Stimulated activated CD4-positive, alpha-beta T cell treated with anti-CD3 and anti-CD28 coated beads, Interleukin-2, amount 100 ng/mL, for 48 hours (primary cell): ENCODE results near the gene RBP5.
A peak's percentile ranks its signal among the peaks of the same experiment; 100 is the strongest.

ENCODE experiments used
- DNase-seq, 2 donors: peaks; one replicate each; pipeline ENCODE4 v3.0.0-alpha.2; 2020

Gene RBP5

DNA sequence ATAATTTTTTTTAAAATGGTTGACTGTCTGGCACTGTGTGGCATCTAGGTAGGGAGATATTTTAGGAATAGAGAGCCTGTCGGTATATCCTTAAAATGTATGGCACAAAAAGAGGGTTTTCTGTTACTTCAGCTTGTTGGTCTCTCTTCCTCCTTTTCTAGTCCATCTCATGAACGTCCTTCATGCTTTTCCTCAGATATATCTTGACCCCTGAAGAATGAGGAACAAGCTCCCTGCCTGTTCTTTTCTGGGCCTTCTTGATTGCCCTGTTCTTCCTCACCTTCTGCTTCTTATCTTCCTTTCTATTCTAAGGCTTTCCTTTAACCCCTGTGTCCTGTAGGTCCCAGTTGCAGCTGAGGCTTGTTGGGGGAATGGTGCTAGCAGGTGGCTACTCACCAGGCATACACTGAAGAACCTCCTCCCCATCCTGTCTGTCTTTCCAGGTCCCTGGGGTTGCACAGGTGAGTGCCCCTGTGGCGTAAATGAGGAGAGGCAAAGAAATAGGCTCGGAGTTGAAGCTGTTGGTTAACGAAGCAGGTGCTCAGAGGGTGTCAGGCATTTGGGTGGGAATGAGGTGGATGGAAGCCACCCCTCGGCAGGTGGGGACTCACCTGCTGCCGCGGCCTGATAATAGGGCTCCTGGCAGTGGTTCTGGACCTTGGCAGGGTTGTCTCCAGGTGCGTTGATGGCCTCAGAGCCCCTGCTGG lies 29.2 kb downstream of the RBP5 start:
- DNase-seq = no peak

DNA sequence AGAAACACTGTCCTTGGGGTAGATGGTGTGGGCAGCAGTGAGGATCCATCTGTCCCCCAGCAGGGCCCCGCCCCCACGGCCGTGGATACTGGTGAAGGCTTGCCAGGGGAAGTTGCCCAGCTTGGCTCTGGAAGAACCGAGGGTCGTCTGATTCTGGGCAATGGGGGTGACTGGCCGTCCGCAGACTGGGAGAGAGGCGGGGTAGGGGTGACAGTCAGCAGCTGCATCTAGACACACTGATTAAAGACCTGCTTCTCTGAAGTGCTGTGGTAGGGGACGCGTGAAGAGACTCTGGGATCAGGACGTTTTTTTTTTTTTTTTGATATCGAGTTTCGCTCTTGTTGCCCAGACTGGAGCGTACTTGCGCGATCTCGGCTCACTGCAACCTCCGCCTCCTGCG lies 31.7 kb downstream of the RBP5 start:
- no peak for DNase-seq

- no peak for DNase-seq
Measured at GRCh38 chr12:7096006-7096932, 32.4 kb downstream of the RBP5 start.

GRCh38 chr12:7093892-7094291 lies 34.8 kb downstream of the RBP5 start:
- no peak for DNase-seq

DNA sequence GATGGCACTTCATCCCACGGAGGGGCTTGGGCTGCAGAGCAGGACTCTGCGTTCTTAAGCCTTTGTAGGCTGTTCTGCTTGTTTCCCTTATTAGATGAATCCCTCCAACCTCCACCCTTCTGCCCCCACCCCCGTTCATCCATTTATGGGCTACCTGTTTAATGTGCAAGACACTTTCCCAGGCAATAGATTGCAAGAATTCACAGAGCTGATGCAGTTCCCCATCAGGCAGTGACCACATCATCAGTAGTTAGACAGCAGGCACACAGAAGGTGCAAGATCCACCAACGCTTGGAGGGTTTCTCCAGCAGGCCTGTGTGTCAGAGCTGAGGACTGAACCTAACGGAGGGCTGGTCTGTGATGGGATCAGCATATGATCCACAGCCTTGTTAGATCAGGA lies 35.2 kb downstream of the RBP5 start:
- no peak for DNase-seq

GRCh38 chr12:7092986-7093460 lies 35.7 kb downstream of the RBP5 start:
- DNase-seq = no peak

DNA sequence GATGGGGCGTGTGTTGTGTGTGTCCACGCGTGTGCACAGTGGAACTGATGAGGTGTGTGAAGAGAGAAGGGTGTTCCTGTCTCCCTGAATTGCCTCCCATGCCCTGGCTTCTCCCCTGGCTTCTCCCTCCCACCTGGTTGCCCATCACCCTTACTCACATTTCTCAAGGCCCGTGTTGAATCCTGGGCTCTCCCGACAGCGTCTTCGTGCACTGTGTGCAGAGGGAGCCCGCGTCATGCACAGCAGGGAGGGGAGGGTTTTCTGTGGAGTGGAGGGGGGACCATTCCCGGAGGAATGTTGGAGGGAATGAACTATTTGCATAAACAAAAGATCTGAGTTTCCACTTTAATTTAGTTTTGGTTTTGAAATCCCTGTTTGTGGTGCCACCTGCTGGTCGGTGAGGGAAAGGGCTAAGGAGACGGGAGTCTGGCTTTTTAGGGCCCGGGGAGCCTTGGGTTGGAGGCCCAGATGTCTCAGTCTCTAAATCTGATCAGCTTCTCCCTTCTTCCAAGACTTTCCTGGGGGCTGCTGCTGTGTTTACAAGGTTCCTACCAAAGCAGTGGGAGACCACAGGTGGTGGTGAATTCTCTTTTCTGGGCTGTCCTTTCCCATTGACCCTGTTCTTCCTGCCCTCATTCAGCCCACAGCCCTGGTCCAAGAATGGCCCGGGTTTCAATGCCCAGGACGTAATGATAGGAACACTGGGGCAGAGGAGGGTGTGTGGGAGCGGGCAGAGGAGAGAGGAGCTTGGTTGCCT lies 36.3 kb downstream of the RBP5 start, which contains the start of gene C1R:
TSS of gene C1R (minus strand) at position 217 of the 757 bp plus-strand sequence. CDS start at position 160, 57 bp downstream.
- peak; percentile 65 to 71 for DNase-seq

DNA sequence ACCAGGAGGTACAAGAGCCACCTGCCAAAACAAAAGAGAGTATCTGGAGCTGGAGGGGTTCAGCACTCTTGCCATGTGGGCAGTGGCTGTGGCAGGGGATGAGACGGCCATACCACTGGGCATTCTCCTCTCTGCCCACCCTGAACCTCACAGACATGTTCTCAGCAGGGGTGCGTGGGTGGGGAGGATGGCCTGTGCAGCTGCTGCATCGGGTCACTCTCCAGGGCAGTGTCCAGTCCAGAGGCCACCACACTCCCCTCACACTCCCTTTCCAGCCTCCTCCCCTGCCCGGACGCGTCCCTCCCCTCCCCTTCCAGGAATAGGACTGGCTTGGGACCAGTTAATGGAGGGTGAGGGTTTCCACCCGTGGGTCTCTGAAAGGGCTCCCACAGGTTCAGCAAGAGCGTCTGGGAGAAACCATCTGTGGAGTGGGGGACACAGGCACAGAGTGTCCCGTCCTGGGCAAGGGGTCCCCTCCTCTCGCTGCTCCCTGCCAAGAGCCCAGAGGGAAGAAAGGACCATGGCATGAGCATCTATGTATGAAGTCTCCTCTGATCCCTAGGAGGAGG lies 36.9 kb downstream of the RBP5 start:
- DNase-seq = no peak

DNA sequence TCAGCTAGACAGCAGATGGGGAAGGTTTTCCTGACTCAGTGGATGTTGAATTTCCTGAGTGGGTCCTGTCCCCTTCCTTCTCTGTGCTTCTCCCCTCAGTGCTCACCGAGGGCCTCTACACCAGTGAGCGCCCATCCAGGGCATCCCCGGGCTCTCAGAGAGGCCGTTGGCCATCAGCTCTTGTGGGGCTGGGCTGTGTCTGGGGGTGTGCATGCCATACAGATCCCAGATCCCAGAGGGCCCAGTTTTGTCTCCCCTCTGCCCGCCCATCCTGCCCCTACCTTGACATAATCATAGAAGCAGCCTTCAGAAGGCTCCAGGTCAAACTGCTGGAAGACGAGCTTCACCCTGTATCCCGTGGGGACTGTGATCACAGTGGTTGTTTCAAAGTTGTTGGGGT lies 37.5 kb downstream of the RBP5 start:
- DNase-seq = no peak

- no peak for DNase-seq
Measured at GRCh38 chr12:7090222-7090998, 38.3 kb downstream of the RBP5 start.

- no peak for DNase-seq
Measured at GRCh38 chr12:7089196-7089871, 39.4 kb downstream of the RBP5 start.

- no peak for DNase-seq
Measured at GRCh38 chr12:7083125-7083524, 45.6 kb downstream of the RBP5 start.

DNA sequence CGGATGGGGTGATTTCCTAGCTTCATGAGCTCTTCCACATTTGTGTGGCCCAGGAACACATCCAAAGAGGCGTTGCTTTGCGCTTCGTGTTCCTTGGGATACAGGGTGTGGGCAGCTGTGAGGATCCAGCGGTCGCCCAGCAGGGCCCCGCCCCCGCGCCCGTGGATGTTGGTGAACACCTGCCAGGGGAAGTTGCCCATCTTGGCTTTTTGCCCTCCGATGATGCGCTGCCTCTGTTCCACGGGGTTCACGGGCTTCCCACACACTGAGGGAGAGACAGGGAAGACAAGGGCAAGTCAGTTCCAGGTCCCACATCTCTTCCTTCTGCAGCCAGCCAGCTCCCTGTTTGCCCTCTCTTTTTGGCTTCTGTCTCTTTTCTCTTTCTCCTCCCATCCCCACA lies 47.7 kb downstream of the RBP5 start:
- no peak for DNase-seq

DNA sequence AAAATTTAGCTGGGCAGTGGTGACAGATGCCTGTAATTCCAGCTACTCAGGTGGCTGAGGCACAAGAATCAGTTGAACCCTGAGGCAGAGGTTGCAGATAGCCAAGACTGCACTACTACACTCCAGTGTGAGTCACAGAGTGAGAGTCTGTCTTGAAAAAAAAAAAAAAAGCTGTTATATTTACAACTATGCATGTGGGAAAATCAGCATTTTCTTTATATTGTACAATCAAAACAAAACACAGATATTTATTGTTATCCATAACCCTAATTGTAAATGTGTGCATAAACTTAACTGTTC lies 48.9 kb downstream of the RBP5 start:
- no peak for DNase-seq

- DNase-seq = no peak
Measured at GRCh38 chr12:7078163-7078562, 50.5 kb downstream of the RBP5 start.

DNA sequence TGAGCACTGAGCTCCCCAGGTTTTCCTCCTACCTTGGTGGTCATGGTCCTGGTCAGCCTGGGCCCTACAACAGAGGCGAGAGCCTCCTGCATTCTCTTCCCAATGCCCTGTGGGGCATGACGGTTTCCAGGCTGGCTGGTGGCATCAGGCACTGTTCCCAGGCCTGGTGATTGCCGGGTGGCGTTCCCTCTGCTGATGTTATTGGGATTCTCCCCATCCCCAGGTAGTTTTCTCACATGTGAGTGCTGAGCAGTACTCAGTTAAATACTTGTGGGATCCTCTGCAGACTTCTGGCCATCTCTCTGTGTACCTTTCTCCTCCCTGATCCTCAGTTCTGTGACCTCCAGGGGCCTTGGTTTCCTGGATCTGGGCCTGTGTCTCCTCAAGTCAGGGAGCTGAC lies 52.2 kb downstream of the RBP5 start:
- DNase-seq = no peak

DNA sequence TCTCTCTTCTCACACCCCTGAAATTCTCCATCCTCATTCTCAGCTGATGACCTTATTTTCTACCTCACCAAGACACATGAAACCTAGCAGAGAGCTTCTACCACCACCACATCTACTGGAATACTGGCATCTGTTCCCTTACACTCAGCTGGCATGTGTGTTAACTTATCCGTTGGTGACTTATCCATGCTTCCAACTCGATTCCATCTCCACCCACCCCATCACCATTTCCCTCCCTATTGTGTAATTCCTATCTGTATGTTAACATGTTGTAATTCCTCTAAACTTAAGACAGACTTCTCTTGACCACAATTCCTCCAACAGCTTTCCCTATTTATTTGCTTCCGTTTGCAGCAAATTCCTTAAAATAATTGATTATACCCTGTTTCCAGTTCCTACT lies 52.8 kb downstream of the RBP5 start:
- DNase-seq = no peak

DNA sequence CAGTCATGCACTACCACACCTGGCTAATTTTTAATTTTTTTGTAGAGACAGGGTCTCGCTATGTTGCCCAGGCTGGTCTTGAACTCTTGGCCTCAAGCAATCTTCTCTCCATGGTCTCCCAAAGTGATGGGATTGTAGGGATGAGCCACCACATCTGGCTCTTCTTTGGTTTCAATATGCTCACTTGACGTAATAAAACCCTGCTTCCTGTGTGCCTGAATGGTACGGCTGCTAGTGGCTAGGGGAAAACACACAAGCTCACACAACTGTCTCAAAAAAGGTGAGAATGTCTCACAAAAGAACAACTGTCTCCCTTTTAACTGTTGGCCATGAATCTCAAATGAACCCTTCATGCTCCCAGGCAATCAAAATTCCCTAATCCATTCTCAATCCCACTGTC lies 53.2 kb downstream of the RBP5 start:
- no peak for DNase-seq

GRCh38 chr12:7073946-7074345 lies 54.7 kb downstream of the RBP5 start:
- DNase-seq = no peak
